ENCODE measurements around the gene SLCO2A1.

GRCh38 chr3:133937756-133938601 is 91.7 kb downstream of the SLCO2A1 start:
- TF ChIP-seq CTCF (conservative IDR thresholded peaks at IDR 0.05 in 1 of 2, IDR thresholded peaks at IDR 0.05 in 1 of 2; ENCODE audit: low read depth in 1 of 2, low read length in 2 of 2) (peak in 1 of 2 donors; percentile 13), EZH2 (IDR thresholded peaks at IDR 0.05; ENCODE audit: low read length, missing control alignments) (no peak)

Measured in fibroblast of lung (primary cell).